ENCODE data around the gene TGFBR1.

DNA sequence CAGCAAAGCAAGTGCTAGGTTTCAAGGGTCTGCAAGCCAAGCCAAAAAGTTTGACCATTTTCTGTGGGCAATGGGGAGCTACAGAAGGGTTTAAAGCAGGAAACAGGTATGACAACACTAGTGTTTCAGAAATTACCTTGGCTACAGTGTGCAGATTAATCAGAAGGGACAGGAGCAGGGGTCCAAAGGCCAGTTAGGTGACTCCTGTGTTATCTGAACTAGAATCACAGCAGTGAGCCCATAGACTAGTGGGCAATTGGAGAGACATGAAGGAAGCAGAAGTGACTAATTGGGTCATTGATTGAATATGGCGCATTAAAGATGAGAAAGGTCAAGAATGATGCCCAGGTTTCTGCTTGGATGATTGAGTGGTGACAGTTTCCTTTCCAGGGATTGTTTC lies 41.4 kb upstream of the TGFBR1 start:
- TF ChIP-seq, protein P1, sequence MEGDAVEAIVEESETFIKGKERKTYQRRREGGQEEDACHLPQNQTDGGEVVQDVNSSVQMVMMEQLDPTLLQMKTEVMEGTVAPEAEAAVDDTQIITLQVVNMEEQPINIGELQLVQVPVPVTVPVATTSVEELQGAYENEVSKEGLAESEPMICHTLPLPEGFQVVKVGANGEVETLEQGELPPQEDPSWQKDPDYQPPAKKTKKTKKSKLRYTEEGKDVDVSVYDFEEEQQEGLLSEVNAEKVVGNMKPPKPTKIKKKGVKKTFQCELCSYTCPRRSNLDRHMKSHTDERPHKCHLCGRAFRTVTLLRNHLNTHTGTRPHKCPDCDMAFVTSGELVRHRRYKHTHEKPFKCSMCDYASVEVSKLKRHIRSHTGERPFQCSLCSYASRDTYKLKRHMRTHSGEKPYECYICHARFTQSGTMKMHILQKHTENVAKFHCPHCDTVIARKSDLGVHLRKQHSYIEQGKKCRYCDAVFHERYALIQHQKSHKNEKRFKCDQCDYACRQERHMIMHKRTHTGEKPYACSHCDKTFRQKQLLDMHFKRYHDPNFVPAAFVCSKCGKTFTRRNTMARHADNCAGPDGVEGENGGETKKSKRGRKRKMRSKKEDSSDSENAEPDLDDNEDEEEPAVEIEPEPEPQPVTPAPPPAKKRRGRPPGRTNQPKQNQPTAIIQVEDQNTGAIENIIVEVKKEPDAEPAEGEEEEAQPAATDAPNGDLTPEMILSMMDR (IDR thresholded peaks at IDR 0.05; ENCODE audit: borderline replicate concordance, extremely low read depth, low read length, poor library complexity, severe bottlenecking): no peak
- TF ChIP-seq EZH2 (IDR thresholded peaks at IDR 0.05; ENCODE audit: borderline replicate concordance, low read depth, low read length, severe bottlenecking): no peak
